ENCODE results near the gene TRAF1. TPM values are rescaled to one million over a fixed set of nuclear protein-coding genes. Genes with fewer than 3 reads are reported as not detected.
A peak's percentile ranks its signal among the peaks of the same experiment; 100 is the strongest.

The TRAF1 gene
- total RNA-seq, 3 donors from 2014 or later, result 4.9 to 8.6 (median 7.3) TPM

- no peak overlapping the region for H3K4me3 ChIP-seq
- no peak for DNase-seq (ENCODE audit: low spot score in 2 of 2)
- no peaks in the 10 kb centered on the region for H3K27me3 ChIP-seq
- TF ChIP-seq POLR2AphosphoS5 (IDR thresholded peaks at IDR 0.05) (no peak), POLR2A (IDR thresholded peaks at IDR 0.05) (no peak), CTCF (IDR thresholded peaks at IDR 0.05) (no peak)
- intact Hi-C loops (cut with DNase I; ENCODE audit: low total_unique reads), result no loop called here
- H3K36me3 ChIP-seq, result no peaks in the 10 kb centered on the region
- peaks cover 0 to 3% of the 10 kb centered on the region in 2 donors for H3K4me1 ChIP-seq
- no peaks in the 10 kb centered on the region for H3K9me3 ChIP-seq
- peak overlapping the region in 1 of 2 donors; percentile 5 for H3K27ac ChIP-seq
These were observed 12.2 kb downstream of the TRAF1 start for GRCh38 chr9:120914396-120914795.

GRCh38 chr9:120913647-120914264 is 12.8 kb downstream of the TRAF1 start:
- Histone ChIP-seq H3K4me1 (peaks cover 0 to under 1% of the 10 kb centered on the region in 2 donors), H3K36me3 (no peaks in the 10 kb centered on the region), H3K4me3 (no peak overlapping the region), H3K27ac (no peak overlapping the region), H3K9me3 (no peaks in the 10 kb centered on the region), H3K27me3 (no peaks in the 10 kb centered on the region)
- intact Hi-C loops (cut with DNase I; ENCODE audit: low total_unique reads), result no loop called here
- no peak for TF ChIP-seq CTCF (IDR thresholded peaks at IDR 0.05)
- TF ChIP-seq POLR2AphosphoS5 (IDR thresholded peaks at IDR 0.05), result no peak
- TF ChIP-seq POLR2A (IDR thresholded peaks at IDR 0.05), result no peak
- DNase-seq (ENCODE audit: low spot score in 2 of 2), result no peak

GRCh38 chr9:120912958-120913646 is 13.5 kb downstream of the TRAF1 start:
- H3K36me3 ChIP-seq, result no peaks in the 10 kb centered on the region
- H3K9me3 ChIP-seq, result no peaks in the 10 kb centered on the region
- no peaks in the 10 kb centered on the region for H3K27me3 ChIP-seq
- H3K4me1 ChIP-seq, result no peaks in the 10 kb centered on the region
- intact Hi-C loops (cut with DNase I; ENCODE audit: low total_unique reads), result no loop called here
- no peak for TF ChIP-seq POLR2AphosphoS5 (IDR thresholded peaks at IDR 0.05)
- TF ChIP-seq POLR2A (IDR thresholded peaks at IDR 0.05), result no peak
- TF ChIP-seq CTCF (IDR thresholded peaks at IDR 0.05), result no peak
- no peak for DNase-seq (ENCODE audit: low spot score in 2 of 2)
- H3K27ac ChIP-seq, result no peak overlapping the region
- no peak overlapping the region for H3K4me3 ChIP-seq

GRCh38 chr9:120911295-120911837 is 15.2 kb downstream of the TRAF1 start:
- H3K36me3 ChIP-seq, result no peaks in the 10 kb centered on the region
- no peaks in the 10 kb centered on the region for H3K27me3 ChIP-seq
- no peaks in the 10 kb centered on the region for H3K9me3 ChIP-seq
- no peak overlapping the region for H3K4me3 ChIP-seq
- no peak for DNase-seq (ENCODE audit: low spot score in 2 of 2)
- no peak overlapping the region for H3K27ac ChIP-seq
- intact Hi-C loops (cut with DNase I; ENCODE audit: low total_unique reads), result no loop called here
- no peaks in the 10 kb centered on the region for H3K4me1 ChIP-seq
- TF ChIP-seq POLR2A (IDR thresholded peaks at IDR 0.05) (no peak), CTCF (IDR thresholded peaks at IDR 0.05) (no peak), POLR2AphosphoS5 (IDR thresholded peaks at IDR 0.05) (no peak)

- no peak for TF ChIP-seq POLR2A (IDR thresholded peaks at IDR 0.05)
- no peak for TF ChIP-seq CTCF (IDR thresholded peaks at IDR 0.05)
- intact Hi-C loops (cut with DNase I; ENCODE audit: low total_unique reads), result no loop called here
- no peaks in the 10 kb centered on the region for H3K36me3 ChIP-seq
These were observed 16.0 kb downstream of the TRAF1 start for GRCh38 chr9:120910643-120911042.

More at GRCh38 chr9:120910643-120911042, 16.0 kb downstream of the TRAF1 start:
- DNase-seq (ENCODE audit: low spot score in 2 of 2), result no peak
- Histone ChIP-seq H3K4me3 (no peak overlapping the region), H3K27me3 (no peaks in the 10 kb centered on the region), H3K4me1 (no peaks in the 10 kb centered on the region), H3K9me3 (no peaks in the 10 kb centered on the region), H3K27ac (no peak overlapping the region)

Measured in breast epithelium (tissue), 4 donors.